ENCODE data around the gene ALX3. TPM values are rescaled to one million over a fixed set of nuclear protein-coding genes. Genes with fewer than 3 reads are reported as not detected.

Gene ALX3
- total and polyA plus RNA-seq, 4 donors, result not detected

DNA sequence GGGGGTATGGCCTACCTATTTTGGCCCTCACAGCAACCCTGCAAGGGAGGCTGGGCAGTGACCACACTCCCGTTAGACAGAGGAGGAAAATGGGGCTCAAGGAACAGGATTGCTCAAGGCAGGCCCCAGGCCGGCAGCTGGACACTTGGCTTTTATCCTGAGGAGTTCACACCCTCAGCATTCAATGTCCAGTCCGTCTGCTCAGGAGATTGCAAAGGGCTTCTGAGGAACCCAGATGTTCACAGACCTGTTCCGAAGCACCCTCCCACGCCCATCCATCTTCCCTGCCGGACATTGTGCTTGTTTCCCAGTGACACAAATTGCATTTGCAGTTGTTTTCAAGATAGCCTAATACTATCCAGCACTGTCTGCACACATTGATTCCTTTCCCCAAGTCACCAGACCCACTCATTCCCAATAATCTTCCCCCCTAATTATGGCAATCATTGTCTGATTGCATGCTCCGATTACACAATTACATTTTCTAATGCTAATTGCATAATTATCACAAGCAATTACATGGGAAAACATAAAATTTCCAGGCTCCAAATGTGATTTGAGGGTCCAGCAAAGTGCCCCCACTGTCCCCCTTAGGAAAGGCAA lies 37.5 kb upstream of the ALX3 start:
- no peaks in the 10 kb centered on the region for H3K36me3 ChIP-seq (ENCODE audit: control insufficient read depth in 1 of 2, insufficient read depth in 2 of 2, low read length in 1 of 2)
- intact Hi-C loops (cut with DNase I), result loop anchor here (2.0 kb wide), 1 partner anchor 53 kb away; no protein-coding TSS in a partner anchor
- H3K4me1 ChIP-seq (ENCODE audit: control insufficient read depth in 1 of 2, insufficient read depth in 2 of 2, low read length in 2 of 2), result no peaks in the 10 kb centered on the region
- WGBS, 2 donors, result 76 to 80% methylated on average over 7 of the region's 7 CpGs
- no peaks in the 10 kb centered on the region for H3K27me3 ChIP-seq (ENCODE audit: control insufficient read depth in 1 of 2, insufficient read depth in 2 of 2, low read length in 1 of 2)
- H3K27ac ChIP-seq (ENCODE audit: low read depth in 1 of 2, low read length in 2 of 2), result no peak overlapping the region
- H3K4me3 ChIP-seq (ENCODE audit: low read length in 2 of 2), result no peak overlapping the region
- DNase-seq (no peak), ATAC-seq (ENCODE audit: low FRiP score) (no peak)
- no peaks in the 10 kb centered on the region for H3K9me3 ChIP-seq (ENCODE audit: control insufficient read depth, low read length)

DNA sequence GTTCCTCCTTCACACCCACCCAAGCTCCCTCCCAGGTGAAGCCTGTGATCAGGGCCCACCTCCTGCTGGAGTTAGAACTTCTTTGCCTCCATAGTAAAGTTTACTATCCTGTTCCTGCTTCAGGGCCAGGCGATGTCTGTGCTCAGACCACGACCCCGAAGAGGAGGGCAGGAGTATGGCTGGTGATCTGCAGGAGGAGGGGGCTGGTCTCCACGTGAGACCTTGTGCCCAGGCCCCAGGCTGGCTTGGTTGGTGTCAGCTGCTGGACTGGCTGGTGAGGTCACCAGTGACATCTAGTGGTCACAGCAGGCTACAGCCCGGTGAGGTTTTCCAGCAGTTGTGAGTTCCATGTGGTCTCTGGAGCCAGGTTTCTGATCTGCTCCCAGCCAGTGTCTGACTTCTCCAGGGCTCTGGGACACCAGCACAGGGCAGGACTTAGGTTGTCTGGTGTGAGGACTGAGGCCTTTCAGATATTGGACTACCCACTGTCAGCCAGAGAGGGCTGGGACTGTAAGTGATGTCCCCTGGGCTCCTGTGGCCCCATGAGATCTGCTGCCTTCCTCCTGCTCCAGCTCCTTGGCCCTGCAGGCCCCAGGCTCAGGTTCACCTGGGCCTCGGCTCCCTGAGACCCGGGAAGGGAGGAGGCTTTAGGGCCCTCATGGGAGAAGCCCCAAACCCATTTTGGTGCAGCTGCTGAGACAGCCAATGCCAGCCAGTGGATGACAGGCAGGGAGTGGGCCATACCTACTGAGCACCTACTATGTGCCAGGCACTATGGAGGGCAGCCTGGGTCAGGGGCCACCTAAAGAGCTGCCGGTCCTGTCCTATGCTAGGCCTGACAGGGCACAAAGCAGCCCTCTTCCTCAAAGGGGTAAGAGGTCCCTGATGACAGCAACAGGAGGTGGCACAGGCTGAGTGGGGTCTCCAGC lies 35.8 kb upstream of the ALX3 start:
- no peak overlapping the region for H3K27ac ChIP-seq (ENCODE audit: low read depth in 1 of 2, low read length in 2 of 2)
- ATAC-seq (ENCODE audit: low FRiP score) (peak; percentile 76), DNase-seq (peak; percentile 74 to 85)
- no peaks in the 10 kb centered on the region for H3K9me3 ChIP-seq (ENCODE audit: control insufficient read depth, low read length)
- no peaks in the 10 kb centered on the region for H3K27me3 ChIP-seq (ENCODE audit: control insufficient read depth in 1 of 2, insufficient read depth in 2 of 2, low read length in 1 of 2)
- intact Hi-C loops (cut with DNase I), result loop anchor here in 1 of 2 donors (2.0 kb wide), 1 partner anchor 51 kb away; no protein-coding TSS in a partner anchor
- no peaks in the 10 kb centered on the region for H3K36me3 ChIP-seq (ENCODE audit: control insufficient read depth in 1 of 2, insufficient read depth in 2 of 2, low read length in 1 of 2)
- no peaks in the 10 kb centered on the region for H3K4me1 ChIP-seq (ENCODE audit: control insufficient read depth in 1 of 2, insufficient read depth in 2 of 2, low read length in 2 of 2)
- 18 to 21% methylated on average over 8 of the region's 8 CpGs for WGBS, 2 donors
- no peak overlapping the region for H3K4me3 ChIP-seq (ENCODE audit: low read length in 2 of 2)

DNA sequence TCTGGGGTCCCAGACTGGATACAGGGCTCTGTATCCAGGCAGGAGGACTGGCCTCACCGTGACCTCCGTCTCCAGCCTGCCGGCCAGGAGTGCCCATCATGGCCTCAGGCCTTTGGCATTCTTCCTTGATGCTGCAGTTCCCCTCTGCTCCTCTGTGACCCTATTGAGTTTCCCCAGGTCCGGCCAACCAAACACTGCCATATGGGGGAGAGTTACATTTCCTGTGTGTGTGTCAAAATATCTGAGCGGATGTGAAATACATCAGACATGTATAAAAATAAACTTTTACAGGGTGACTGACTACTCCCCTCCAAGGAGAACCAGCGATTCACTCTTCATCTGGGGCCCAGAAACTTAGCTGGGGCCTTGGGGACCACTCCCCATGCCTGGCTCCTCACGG lies 31.6 kb upstream of the ALX3 start:
- H3K9me3 ChIP-seq (ENCODE audit: control insufficient read depth, low read length), result no peaks in the 10 kb centered on the region
- DNase-seq, result no peak
- H3K27ac ChIP-seq (ENCODE audit: low read depth in 1 of 2, low read length in 2 of 2), result no peak overlapping the region
- no peaks in the 10 kb centered on the region for H3K4me1 ChIP-seq (ENCODE audit: control insufficient read depth in 1 of 2, insufficient read depth in 2 of 2, low read length in 2 of 2)
- no peaks in the 10 kb centered on the region for H3K27me3 ChIP-seq (ENCODE audit: control insufficient read depth in 1 of 2, insufficient read depth in 2 of 2, low read length in 1 of 2)
- no peak overlapping the region for H3K4me3 ChIP-seq (ENCODE audit: low read length in 2 of 2)
- ATAC-seq (ENCODE audit: low FRiP score), result no peak
- 72 to 77% methylated on average over 7 of the region's 7 CpGs for WGBS, 2 donors
- intact Hi-C loops (cut with DNase I), result no loop called here
- no peaks in the 10 kb centered on the region for H3K36me3 ChIP-seq (ENCODE audit: control insufficient read depth in 1 of 2, insufficient read depth in 2 of 2, low read length in 1 of 2)

DNA sequence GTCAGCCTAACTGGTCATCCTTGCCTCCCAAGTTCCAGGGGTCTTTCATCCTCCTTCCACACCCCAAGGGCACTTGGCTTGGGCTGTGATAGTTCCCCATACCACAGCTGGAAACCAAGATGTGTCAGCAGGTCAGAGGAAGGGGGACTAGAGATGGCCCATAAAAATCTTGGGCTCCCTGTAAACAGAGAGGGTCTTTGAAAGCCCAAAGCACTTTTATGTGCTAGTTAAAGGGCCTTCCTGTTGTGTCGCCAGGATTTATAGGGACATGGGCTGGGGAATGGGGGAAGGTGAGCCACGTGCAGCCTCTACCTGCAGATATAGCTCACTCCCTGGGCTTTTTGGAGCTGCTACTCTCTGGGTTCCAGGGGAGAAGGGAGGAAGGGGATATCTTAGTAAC lies 29.9 kb upstream of the ALX3 start:
- 77 to 93% methylated on average over 2 of the region's 2 CpGs for WGBS, 2 donors
- H3K9me3 ChIP-seq (ENCODE audit: control insufficient read depth, low read length), result no peaks in the 10 kb centered on the region

DNA sequence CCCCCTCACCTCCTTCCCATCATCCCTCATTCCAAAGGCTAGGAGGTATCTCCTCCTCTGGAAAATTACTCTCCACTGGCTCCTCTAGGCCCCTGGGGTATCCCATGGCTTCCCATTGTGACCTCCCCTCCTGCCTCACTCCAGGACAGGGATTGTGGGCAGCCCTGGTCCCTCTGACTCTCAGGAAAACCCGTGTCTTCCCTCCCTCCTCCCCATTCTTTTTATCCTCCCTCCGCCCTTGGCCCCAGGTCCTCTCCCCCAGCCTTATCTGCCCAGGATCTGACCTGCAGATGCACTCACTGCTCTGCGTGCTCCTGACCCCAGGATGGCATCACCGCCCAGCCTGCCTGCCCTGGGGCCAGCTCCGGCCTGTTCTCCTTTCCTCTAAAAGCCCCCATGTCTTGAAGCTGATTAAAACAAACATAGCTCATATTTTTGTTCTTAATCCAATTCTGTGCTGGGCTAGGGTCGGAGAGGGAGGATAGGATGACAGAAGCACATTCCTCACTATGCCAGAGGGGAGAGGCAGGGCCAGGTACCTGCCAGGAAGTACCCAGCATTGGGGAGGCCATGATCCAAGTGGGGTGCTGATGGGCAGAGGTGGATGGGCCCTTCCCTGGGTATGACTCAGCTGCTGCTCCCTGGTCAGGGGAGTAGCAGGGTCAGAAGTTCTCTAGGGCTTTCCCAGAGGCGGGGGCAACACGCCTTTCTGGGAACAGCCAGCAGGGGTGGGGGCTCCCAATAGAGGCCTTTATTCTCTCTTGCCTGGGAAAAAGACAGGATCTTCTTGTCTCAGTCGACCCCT lies 28.0 kb upstream of the ALX3 start:
- intact Hi-C loops (cut with DNase I), result no loop called here
- WGBS, 2 donors, result 83 to 85% methylated on average over 9 of the region's 9 CpGs
- no peaks in the 10 kb centered on the region for H3K27me3 ChIP-seq (ENCODE audit: control insufficient read depth in 1 of 2, insufficient read depth in 2 of 2, low read length in 1 of 2)
- no peak overlapping the region for H3K27ac ChIP-seq (ENCODE audit: low read depth in 1 of 2, low read length in 2 of 2)
- DNase-seq (no peak), ATAC-seq (ENCODE audit: low FRiP score) (no peak)
- H3K4me1 ChIP-seq (ENCODE audit: control insufficient read depth in 1 of 2, insufficient read depth in 2 of 2, low read length in 2 of 2), result no peaks in the 10 kb centered on the region
- no peaks in the 10 kb centered on the region for H3K36me3 ChIP-seq (ENCODE audit: control insufficient read depth in 1 of 2, insufficient read depth in 2 of 2, low read length in 1 of 2)
- no peak overlapping the region for H3K4me3 ChIP-seq (ENCODE audit: low read length in 2 of 2)
- H3K9me3 ChIP-seq (ENCODE audit: control insufficient read depth, low read length), result no peaks in the 10 kb centered on the region

More for the DNA sequence above, 29.9 kb upstream of the ALX3 start:
- ATAC-seq (ENCODE audit: low FRiP score), result no peak
- no peaks in the 10 kb centered on the region for H3K27me3 ChIP-seq (ENCODE audit: control insufficient read depth in 1 of 2, insufficient read depth in 2 of 2, low read length in 1 of 2)
- no peak overlapping the region for H3K4me3 ChIP-seq (ENCODE audit: low read length in 2 of 2)
- no peak for DNase-seq
- intact Hi-C loops (cut with DNase I), result no loop called here
- H3K36me3 ChIP-seq (ENCODE audit: control insufficient read depth in 1 of 2, insufficient read depth in 2 of 2, low read length in 1 of 2), result no peaks in the 10 kb centered on the region
- no peak overlapping the region for H3K27ac ChIP-seq (ENCODE audit: low read depth in 1 of 2, low read length in 2 of 2)
- H3K4me1 ChIP-seq (ENCODE audit: control insufficient read depth in 1 of 2, insufficient read depth in 2 of 2, low read length in 2 of 2), result no peaks in the 10 kb centered on the region

DNA sequence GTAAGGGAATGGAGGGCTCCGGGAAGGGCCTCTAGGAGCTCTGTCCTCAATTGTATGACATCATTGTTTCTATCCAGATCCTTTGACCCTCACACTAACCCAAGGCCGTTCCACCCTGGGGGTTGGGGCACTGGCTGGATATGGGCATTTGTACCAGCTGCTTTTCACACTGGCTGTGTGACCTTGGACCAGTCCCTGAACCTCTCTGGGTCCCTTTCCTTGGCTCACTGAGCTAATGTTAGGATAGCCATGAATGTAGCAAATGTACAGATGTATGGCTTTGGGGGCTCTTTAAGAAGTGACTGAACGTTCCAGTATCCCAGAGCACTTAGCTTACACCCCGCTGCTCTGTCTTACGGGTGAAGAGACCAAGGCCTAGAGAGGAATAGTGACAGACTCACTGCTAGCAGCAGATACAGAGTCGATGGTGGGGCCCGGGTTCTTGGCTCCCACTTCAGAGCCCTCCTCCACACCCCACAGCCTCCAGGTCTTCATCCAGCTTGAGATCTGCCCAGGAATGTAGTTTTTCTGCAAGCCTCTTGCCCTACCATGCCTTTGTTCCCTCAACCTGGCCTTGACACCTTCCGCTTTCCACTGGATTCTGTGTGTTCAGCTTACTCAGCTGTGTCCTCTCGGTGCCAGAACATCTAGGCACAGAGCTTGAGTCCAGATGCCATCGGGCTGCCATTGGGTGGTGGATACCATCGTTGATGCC lies 27.2 kb upstream of the ALX3 start:
- H3K4me1 ChIP-seq (ENCODE audit: control insufficient read depth in 1 of 2, insufficient read depth in 2 of 2, low read length in 2 of 2), result no peaks in the 10 kb centered on the region
- no peak for DNase-seq
- no peak for ATAC-seq (ENCODE audit: low FRiP score)
- no peak overlapping the region for H3K27ac ChIP-seq (ENCODE audit: low read depth in 1 of 2, low read length in 2 of 2)
- WGBS, 2 donors, result 86 to 89% methylated on average over 11 of the region's 11 CpGs
- no peaks in the 10 kb centered on the region for H3K36me3 ChIP-seq (ENCODE audit: control insufficient read depth in 1 of 2, insufficient read depth in 2 of 2, low read length in 1 of 2)
- no peak overlapping the region for H3K4me3 ChIP-seq (ENCODE audit: low read length in 2 of 2)
- H3K9me3 ChIP-seq (ENCODE audit: control insufficient read depth, low read length), result no peaks in the 10 kb centered on the region
- intact Hi-C loops (cut with DNase I), result no loop called here
- no peaks in the 10 kb centered on the region for H3K27me3 ChIP-seq (ENCODE audit: control insufficient read depth in 1 of 2, insufficient read depth in 2 of 2, low read length in 1 of 2)

DNA sequence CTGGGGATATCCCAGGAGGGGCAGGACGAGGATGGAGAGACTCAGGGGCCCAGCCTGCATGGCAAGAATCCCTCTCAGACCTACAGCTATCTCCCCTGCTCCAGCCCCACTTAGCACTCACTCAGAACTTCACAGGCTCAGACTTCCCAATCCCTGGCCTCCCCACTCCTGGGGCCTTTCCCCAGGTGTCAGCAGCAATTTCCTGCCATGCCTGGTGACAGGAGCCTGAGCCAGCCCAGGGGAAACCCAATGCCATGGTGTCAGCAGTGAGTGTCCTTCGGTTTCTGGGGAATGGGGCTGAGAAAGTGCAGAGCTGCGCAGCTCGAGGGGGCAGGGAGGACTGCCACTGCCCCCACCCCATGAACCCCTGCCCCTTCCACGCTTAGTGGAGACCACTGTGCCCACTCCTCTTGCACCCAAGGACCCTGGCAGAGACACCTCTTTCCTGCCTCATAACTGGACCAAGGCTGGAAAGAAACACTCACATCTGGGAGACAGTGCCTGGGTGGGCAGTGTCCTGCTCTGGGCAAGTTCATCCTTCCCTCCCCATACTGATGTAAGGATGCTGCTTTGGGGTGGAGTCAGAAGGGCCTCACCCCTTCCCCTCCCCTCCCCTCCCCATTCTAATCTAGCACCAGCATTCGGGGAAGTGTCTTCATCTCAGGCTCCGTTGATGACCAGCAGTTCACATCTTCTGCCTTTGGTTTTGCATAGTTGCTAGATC lies 24.6 kb upstream of the ALX3 start:
- intact Hi-C loops (cut with DNase I), result no loop called here

DNA sequence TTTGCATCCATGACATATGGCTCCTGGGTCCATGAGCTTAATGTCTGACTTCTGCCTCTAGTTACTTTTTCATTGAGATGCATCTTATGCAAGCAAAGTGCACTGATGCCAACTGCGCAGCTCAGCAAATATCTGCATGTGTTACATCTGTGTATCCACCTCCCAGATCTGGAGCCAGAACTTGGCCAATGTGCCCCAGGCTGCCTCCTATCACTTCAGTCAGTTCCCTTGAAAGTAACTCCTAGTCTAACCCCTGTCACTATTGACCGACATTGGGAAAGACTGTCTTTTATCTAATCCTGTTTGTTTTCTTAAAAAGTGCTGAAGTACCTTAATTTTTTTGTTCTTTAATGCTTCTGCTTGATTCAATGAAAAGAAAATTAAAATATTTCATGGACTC lies 22.5 kb upstream of the ALX3 start:
- DNase-seq (no peak), ATAC-seq (ENCODE audit: low FRiP score) (no peak)
- WGBS, 2 donors, result 92 to 94% methylated on average over 2 of the region's 2 CpGs
- H3K4me3 ChIP-seq (ENCODE audit: low read length in 2 of 2), result no peak overlapping the region
- H3K4me1 ChIP-seq (ENCODE audit: control insufficient read depth in 1 of 2, insufficient read depth in 2 of 2, low read length in 2 of 2), result no peaks in the 10 kb centered on the region
- H3K36me3 ChIP-seq (ENCODE audit: control insufficient read depth in 1 of 2, insufficient read depth in 2 of 2, low read length in 1 of 2), result no peaks in the 10 kb centered on the region
- H3K27ac ChIP-seq (ENCODE audit: low read depth in 1 of 2, low read length in 2 of 2), result no peak overlapping the region
- H3K27me3 ChIP-seq (ENCODE audit: control insufficient read depth in 1 of 2, insufficient read depth in 2 of 2, low read length in 1 of 2), result no peaks in the 10 kb centered on the region
- H3K9me3 ChIP-seq (ENCODE audit: control insufficient read depth, low read length), result no peaks in the 10 kb centered on the region
- intact Hi-C loops (cut with DNase I), result no loop called here

More for the DNA sequence above, 24.6 kb upstream of the ALX3 start:
- DNase-seq (no peak), ATAC-seq (ENCODE audit: low FRiP score) (no peak)
- Histone ChIP-seq H3K9me3 (ENCODE audit: control insufficient read depth, low read length) (no peaks in the 10 kb centered on the region), H3K4me1 (ENCODE audit: control insufficient read depth in 1 of 2, insufficient read depth in 2 of 2, low read length in 2 of 2) (no peaks in the 10 kb centered on the region), H3K27ac (ENCODE audit: low read depth in 1 of 2, low read length in 2 of 2) (no peak overlapping the region), H3K36me3 (ENCODE audit: control insufficient read depth in 1 of 2, insufficient read depth in 2 of 2, low read length in 1 of 2) (no peaks in the 10 kb centered on the region), H3K27me3 (ENCODE audit: control insufficient read depth in 1 of 2, insufficient read depth in 2 of 2, low read length in 1 of 2) (no peaks in the 10 kb centered on the region), H3K4me3 (ENCODE audit: low read length in 2 of 2) (no peak overlapping the region)
- 73 to 76% methylated on average over 7 of the region's 7 CpGs for WGBS, 2 donors
